Esophagus muscularis mucosa (tissue), 4 donors: ENCODE results near the gene DCAF6. TPM values are rescaled to one million over a fixed set of nuclear protein-coding genes. Genes with fewer than 3 reads are reported as not detected.
A peak's percentile ranks its signal among the peaks of the same experiment; 100 is the strongest.

Experiments
- DNase-seq: peaks from one replicate; pipeline ENCODE4 v3.0.0-alpha.2; 2017; ENCODE audit errors: extremely low spot score
- H3K27ac ChIP-seq, 4 donors: fragments of 200-600 bp; sonication (generic); replicated peaks in 1 of 4; 1 replicate in 3 of 4; 2 replicates in 1 of 4; pipeline ENCODE4 v1.5.1; 2016 to 2019; ENCODE audit warnings: mild to moderate bottlenecking in 1 of 4
- H3K27me3 ChIP-seq, 4 donors: fragments of 200-600 bp; sonication (generic); one replicate each; pipeline versions ENCODE4 v1.5.1 to v1.6.0; 2016 to 2019
- H3K36me3 ChIP-seq, 4 donors: fragments of 200-600 bp; sonication (generic); one replicate each; pipeline ENCODE4 v1.5.1; 2016 to 2019
- H3K4me1 ChIP-seq, 4 donors: fragments of 200-600 bp; sonication (generic); one replicate each; pipeline ENCODE4 v1.5.1; 2016 to 2019
- H3K4me3 ChIP-seq, 4 donors: fragments of 200-600 bp; sonication (generic); 1 replicate in 2 of 4; 2 replicates in 2 of 4; pipeline ENCODE4 v1.5.1; 2016 to 2019; ENCODE audit warnings: mild to moderate bottlenecking in 4 of 4, moderate library complexity in 1 of 4
- H3K9me3 ChIP-seq, 4 donors: fragments of 200-600 bp; sonication (generic); 1 replicate in 3 of 4; 2 replicates in 1 of 4; pipeline ENCODE4 v1.5.1; 2016 to 2019
- EP300 ChIP-seq: sonication (generic); formaldehyde crosslinking; IDR thresholded peaks from one replicate; pipeline ENCODE4 v1.6.1; 2017; ENCODE audit warnings: antibody characterized with exemption
- POLR2A ChIP-seq: fragments of 450-650 bp; IDR thresholded peaks from one replicate; pipeline ENCODE4 v1.6.1; 2017; ENCODE audit warnings: antibody characterized with exemption, moderate library complexity, mild to moderate bottlenecking, low read depth
- POLR2AphosphoS5 ChIP-seq, 2 donors: sonication (generic); formaldehyde crosslinking; IDR thresholded peaks; one replicate each; pipeline ENCODE4 v1.6.1; 2017; ENCODE audit warnings: antibody characterized with exemption in 2 of 2
- WGBS: methylation state at CpG from one replicate; pipeline ENCODE4 v1.1.5; 2018; 5-methylcytosine and 5-hydroxymethylcytosine counted together
- intact Hi-C: fragments of 100-400 bp; cut with DNase I; formaldehyde crosslinking; loops from one replicate; pipeline ENCODE4 v1.15.1; 2023
- small RNA-seq, 3 donors: library from RNA; depleted of rRNA; stranded (forward); fragments of <200 nt; gene quantifications; one replicate each; pipeline ENCODE3, GENCODE V24; 2016
- total RNA-seq, 4 donors: library from RNA; depleted of rRNA; stranded (reverse); fragments of >200 nt; gene quantifications; one replicate each; pipeline versions ENCODE4 v1.1.0 to v1.2.1, GENCODE V29; 2016
- TF ChIP-seq, protein P1 (sequence below), 3 experiments: fragments of 200-600 bp in 2 of 3; fragments of 450-650 bp in 1 of 3; sonication (generic) in 2 of 3; IDR thresholded peaks; one replicate each; pipeline ENCODE4 v1.5.1; 2017 to 2019; ENCODE audit warnings: antibody characterized with exemption in 3 of 3, mild to moderate bottlenecking in 2 of 3, moderate library complexity in 1 of 3

DCAF6 gene
- total RNA-seq, 4 donors from 2014 or later, result 80.4 to 110 (median 93.9) TPM

DNA sequence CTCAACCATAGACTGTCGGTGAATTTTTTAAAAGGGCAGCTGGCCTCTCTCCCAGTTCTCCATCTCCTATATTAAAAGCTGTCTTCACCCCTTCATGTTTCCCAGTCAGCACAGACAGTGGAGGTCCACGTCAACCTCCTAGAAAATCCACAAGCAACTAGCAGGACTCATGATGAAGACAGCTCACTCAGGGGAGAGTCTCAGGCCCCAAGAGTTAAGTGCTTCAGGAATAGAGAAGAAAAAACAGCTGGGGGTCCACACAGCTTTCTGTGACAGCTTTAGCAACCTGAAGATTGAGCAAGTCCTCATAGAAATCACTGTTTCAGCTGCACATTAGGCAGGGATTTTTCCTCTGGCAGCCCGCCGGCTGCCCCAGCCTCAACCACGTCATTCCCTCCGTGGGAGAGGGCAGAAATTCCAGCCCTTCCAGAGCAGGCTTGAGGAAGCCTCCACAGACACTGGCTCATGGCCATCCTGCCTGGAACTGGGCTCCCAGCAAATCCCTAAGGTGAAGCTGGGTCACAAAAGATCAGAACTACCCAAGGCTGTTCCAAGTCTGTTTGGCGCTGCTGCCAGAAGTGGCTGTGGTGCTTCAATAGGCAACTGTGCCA is 185.0 kb downstream of the DCAF6 start:
- Histone ChIP-seq H3K4me1 (peaks cover 15 to 19% (median 18%) of the 10 kb centered on the region in 4 donors), H3K27ac (peak overlapping the region; percentile 59 to 69 (median 64)), H3K27me3 (no peaks in the 10 kb centered on the region), H3K36me3 (peaks cover 0 to 17% (median 0%) of the 10 kb centered on the region in 4 donors), H3K4me3 (no peak overlapping the region), H3K9me3 (no peaks in the 10 kb centered on the region)
- no peak for DNase-seq
- TF ChIP-seq, protein P1, sequence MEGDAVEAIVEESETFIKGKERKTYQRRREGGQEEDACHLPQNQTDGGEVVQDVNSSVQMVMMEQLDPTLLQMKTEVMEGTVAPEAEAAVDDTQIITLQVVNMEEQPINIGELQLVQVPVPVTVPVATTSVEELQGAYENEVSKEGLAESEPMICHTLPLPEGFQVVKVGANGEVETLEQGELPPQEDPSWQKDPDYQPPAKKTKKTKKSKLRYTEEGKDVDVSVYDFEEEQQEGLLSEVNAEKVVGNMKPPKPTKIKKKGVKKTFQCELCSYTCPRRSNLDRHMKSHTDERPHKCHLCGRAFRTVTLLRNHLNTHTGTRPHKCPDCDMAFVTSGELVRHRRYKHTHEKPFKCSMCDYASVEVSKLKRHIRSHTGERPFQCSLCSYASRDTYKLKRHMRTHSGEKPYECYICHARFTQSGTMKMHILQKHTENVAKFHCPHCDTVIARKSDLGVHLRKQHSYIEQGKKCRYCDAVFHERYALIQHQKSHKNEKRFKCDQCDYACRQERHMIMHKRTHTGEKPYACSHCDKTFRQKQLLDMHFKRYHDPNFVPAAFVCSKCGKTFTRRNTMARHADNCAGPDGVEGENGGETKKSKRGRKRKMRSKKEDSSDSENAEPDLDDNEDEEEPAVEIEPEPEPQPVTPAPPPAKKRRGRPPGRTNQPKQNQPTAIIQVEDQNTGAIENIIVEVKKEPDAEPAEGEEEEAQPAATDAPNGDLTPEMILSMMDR (IDR thresholded peaks at IDR 0.05), result no peak
- TF ChIP-seq EP300, result no peak
- no peak for TF ChIP-seq POLR2A
- peak; percentile 47 to 54 for TF ChIP-seq POLR2AphosphoS5 (IDR thresholded peaks at IDR 0.05)
- WGBS, result 24% methylated on average over 7 of the region's 7 CpGs
- intact Hi-C loops, result no loop called here

DNA sequence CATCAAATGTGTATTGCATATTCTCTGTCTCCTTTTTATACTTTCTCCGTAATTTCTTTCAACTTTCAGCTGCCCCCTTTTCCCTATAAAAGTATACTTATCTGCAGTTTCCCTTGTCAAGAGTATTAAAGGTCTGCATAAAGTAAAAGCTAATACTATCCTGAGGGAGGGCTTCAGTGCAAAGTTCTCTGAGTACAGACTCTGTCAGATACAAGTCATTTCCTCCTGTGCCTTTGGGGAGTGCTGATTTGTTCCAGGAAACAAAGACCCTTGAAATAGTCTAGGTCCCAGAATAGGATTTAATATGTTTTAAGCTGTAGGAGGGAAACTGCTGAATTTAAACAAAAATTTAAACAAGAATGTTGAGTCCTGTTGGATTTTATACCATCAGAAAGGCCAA is 188.6 kb downstream of the DCAF6 start:
- peaks cover 15 to 19% (median 18%) of the 10 kb centered on the region in 4 donors for H3K4me1 ChIP-seq
- peaks cover 0 to 10% (median 0%) of the 10 kb centered on the region in 4 donors for H3K36me3 ChIP-seq
- no peak for DNase-seq
- H3K27ac ChIP-seq, result no peak overlapping the region
- H3K27me3 ChIP-seq, result no peaks in the 10 kb centered on the region
- H3K4me3 ChIP-seq, result no peak overlapping the region
- no peak for TF ChIP-seq POLR2AphosphoS5 (IDR thresholded peaks at IDR 0.05)
- TF ChIP-seq, protein P1 (IDR thresholded peaks at IDR 0.05), result no peak
- TF ChIP-seq POLR2A, result no peak
- TF ChIP-seq EP300, result no peak
- H3K9me3 ChIP-seq, result no peaks in the 10 kb centered on the region
- intact Hi-C loops, result no loop called here
- WGBS, result 94% methylated on average over 1 of the region's 1 CpG

Small RNA genes lying within 50 kb of the gene (small RNA-seq; reads per million reads assigned to genes)
- gene MIR1255B2, result 0 reads per million in 3 donors

Other genes with a start within 250 kb of the DCAF6 start
- gene MPZL1, start 214.7 kb upstream of the DCAF6 start, total RNA-seq, result 100 to 1,000 TPM in 2 of 4 donors, 10 to 100 TPM in 2; 72.7 to 130 (median 107) TPM
- gene ADCY10, start 22.5 kb upstream of the DCAF6 start, total RNA-seq, result under 1 TPM; under 0.01 to 0.29 (median 0.21) TPM
- gene MPC2, start 389 bp downstream of the DCAF6 start, total RNA-seq, result 10 to 100 TPM; 41.6 to 70.3 (median 52.5) TPM
- 10 to 100 TPM; 19.5 to 46.7 (median 22.9) TPM for gene GPR161, start 200.2 kb downstream of the DCAF6 start, total RNA-seq
- gene TIPRL, start 242.3 kb downstream of the DCAF6 start, total RNA-seq, result 10 to 100 TPM; 19.0 to 25.7 (median 23.5) TPM